K562 (cell line): ENCODE data around the gene SEPTIN8. TPM values are rescaled to one million over a fixed set of nuclear protein-coding genes. Genes with fewer than 3 reads are reported as not detected.

ENCODE experiments used
- ATAC-seq: fragments of 200-7000 bp; cut with Tn5 transposase; 3 replicates; pipeline ENCODE4 v1.9.1; 2020; ENCODE audit warnings: moderate library complexity
- BruUV-seq: library from RNA; stranded (reverse); fragments of 400-500 nt; replicated peaks from 2 replicates; lab custom pipeline; 2021; lab: Mats Ljungman, UMichigan
- CTCF ChIA-PET: fragments of 300-600 bp; formaldehyde crosslinking; extraction: SDS; loops from one replicate; lab custom pipeline; 2021; ENCODE audit warnings: low intra/inter-chr PET ratio; lab: Yijun Ruan, JAX
- POLR2A ChIA-PET: fragments of 300-600, 350-650 bp; sonication (Branson Sonifier 250); formaldehyde crosslinking; extraction: SDS; loops from one replicate; lab custom pipeline; 2021; ENCODE audit warnings: antibody characterized with exemption, inconsistent platforms; lab: Yijun Ruan, JAX
- DNase-seq, 4 experiments: peaks; one replicate each; pipeline versions ENCODE4 v3.0.0 to v3.0.0-alpha.2; 2011 to 2018; ENCODE audit warnings: low spot score in 3 of 4, mixed read lengths in 3 of 4; ENCODE audit errors: extremely low read depth in 1 of 4
- FAIRE-seq: peaks from 2 replicates; lab custom pipeline; 2011; peaks lifted over from hg19 to GRCh38; lab: Jason Lieb, UNC
- H2AFZ ChIP-seq: 2 replicates; pipeline ENCODE4 v1.6.0; 2011; ENCODE audit warnings: low read depth, low read length, control low read depth, inconsistent platforms
- H3K27ac ChIP-seq: fragments of 200-600 bp; 3 replicates; pipeline ENCODE4 v1.8.0; 2011; ENCODE audit warnings: low read depth, mild to moderate bottlenecking, control low read depth, inconsistent platforms, low read length, moderate library complexity, mixed read lengths; ENCODE audit errors: extremely low read depth
- H3K27me3 ChIP-seq, 2 experiments: fragments of 300-600 bp in 1 of 2; 2 replicates in 1 of 2; 3 replicates in 1 of 2; pipeline versions ENCODE4 v1.6.0 to v1.8.0; 2011; ENCODE audit warnings: inconsistent platforms in 2 of 2, low read length in 2 of 2, mild to moderate bottlenecking in 1 of 2, mixed read lengths in 1 of 2, moderate library complexity in 1 of 2; ENCODE audit not compliant: control insufficient read depth in 2 of 2, insufficient read depth in 2 of 2
- H3K36me3 ChIP-seq: fragments of 300-600 bp; 3 replicates; pipeline ENCODE4 v1.8.0; 2011; ENCODE audit warnings: mild to moderate bottlenecking, low read length, inconsistent platforms; ENCODE audit not compliant: control insufficient read depth, insufficient read depth
- H3K4me1 ChIP-seq, 2 experiments: fragments of 200-600 bp in 1 of 2; replicated peaks in 1 of 2; 2 replicates in 1 of 2; 3 replicates in 1 of 2; pipeline versions ENCODE4 v1.5.1 to v1.8.0; 2011; ENCODE audit warnings: inconsistent platforms in 2 of 2, low read length in 2 of 2, mild to moderate bottlenecking in 1 of 2, mixed read lengths in 1 of 2, moderate library complexity in 1 of 2; ENCODE audit not compliant: control insufficient read depth in 2 of 2, insufficient read depth in 2 of 2
- H3K4me2 ChIP-seq: 2 replicates; pipeline ENCODE4 v1.6.1; 2011; ENCODE audit warnings: low read length, control low read depth, inconsistent platforms, mixed read lengths; ENCODE audit not compliant: insufficient read depth
- H3K4me3 ChIP-seq: fragments of 200-600 bp; sonication (generic), shearing (Covaris generic); 2 replicates; pipeline ENCODE4 v1.5.1; 2016; ENCODE audit warnings: control low read depth, inconsistent platforms
- H3K79me2 ChIP-seq: fragments of 200-600 bp; 3 replicates; pipeline ENCODE4 v1.8.0; 2011; ENCODE audit warnings: low read length, inconsistent platforms; ENCODE audit not compliant: control insufficient read depth, insufficient read depth
- H3K9ac ChIP-seq, 2 experiments: 2 replicates each; pipeline versions ENCODE4 v1.6.0 to v1.6.1; 2011; ENCODE audit warnings: low read depth in 2 of 2, low read length in 2 of 2, control low read depth in 1 of 2, inconsistent platforms in 1 of 2, mild to moderate bottlenecking in 1 of 2, mixed read lengths in 1 of 2; ENCODE audit not compliant: insufficient read depth in 1 of 2
- H3K9me1 ChIP-seq: one replicate; pipeline ENCODE4 v1.6.0; 2011; ENCODE audit warnings: inconsistent platforms, mild to moderate bottlenecking, low read length, moderate library complexity; ENCODE audit not compliant: control insufficient read depth, insufficient read depth
- H3K9me3 ChIP-seq: replicated peaks from 2 replicates; pipeline ENCODE4 v1.5.1; 2011; ENCODE audit warnings: low read depth, low read length, inconsistent platforms; ENCODE audit not compliant: control insufficient read depth, insufficient read depth
- H4K20me1 ChIP-seq: replicated peaks from 2 replicates; pipeline ENCODE4 v1.6.1; 2011; ENCODE audit warnings: low read length, inconsistent platforms, mixed read lengths; ENCODE audit not compliant: control insufficient read depth, insufficient read depth
- ARID2 ChIP-seq: fragments of 450-650 bp; IDR thresholded peaks from 2 replicates; pipeline ENCODE4 v1.6.1; 2017; ENCODE audit warnings: antibody characterized with exemption, mild to moderate bottlenecking
- CEBPG ChIP-seq, 3 experiments: fragments of 200-800 bp in 1 of 3; sonication (Bioruptor generic) in 1 of 3; sonication (generic) in 1 of 3; formaldehyde crosslinking in 1 of 3; IDR thresholded peaks in 2 of 3; conservative IDR thresholded peaks in 1 of 3; 2 replicates each; pipeline versions ENCODE4 v1.6.1 to v1.8.0; 2016 to 2022; ENCODE audit warnings: missing compliant biosample characterization in 2 of 3, missing genetic modification characterization in 2 of 3, mild to moderate bottlenecking in 1 of 3, missing genetic modification reagents in 1 of 3
- HOXB6 ChIP-seq: fragments of 250-450 bp; sonication (Bioruptor Pico); IDR thresholded peaks from 2 replicates; pipeline ENCODE4 v1.5.1; 2022; ENCODE audit warnings: mild to moderate bottlenecking, borderline replicate concordance
- JUN ChIP-seq, 2 experiments: sonication (generic) in 1 of 2; formaldehyde crosslinking in 1 of 2; IDR thresholded peaks; 2 replicates each; pipeline versions ENCODE4 v1.6.1 to v1.8.0; 2012 to 2022; ENCODE audit warnings: borderline replicate concordance in 2 of 2, mild to moderate bottlenecking in 2 of 2, improper control_type of control experiment in 1 of 2, low read depth in 1 of 2, low read length in 1 of 2, missing genetic modification reagents in 1 of 2
- MCM3 ChIP-seq: fragments of 450-650 bp; IDR thresholded peaks from 2 replicates; pipeline ENCODE4 v1.6.1; 2016
- MYBL2 ChIP-seq, 2 experiments: fragments of 450-650 bp in 1 of 2; sonication (generic) in 1 of 2; formaldehyde crosslinking in 1 of 2; IDR thresholded peaks; 2 replicates each; pipeline versions ENCODE4 v1.6.1 to v1.8.1; 2017 to 2022; ENCODE audit warnings: borderline replicate concordance in 1 of 2, inconsistent platforms in 1 of 2, low read depth in 1 of 2, mild to moderate bottlenecking in 1 of 2, missing genetic modification reagents in 1 of 2, moderate library complexity in 1 of 2
- NCOA2 ChIP-seq, 2 experiments: fragments of 450-650 bp; IDR thresholded peaks; 2 replicates each; pipeline ENCODE4 v1.6.1; 2018; ENCODE audit warnings: mild to moderate bottlenecking in 2 of 2, moderate library complexity in 1 of 2; ENCODE audit not compliant: partially characterized antibody in 2 of 2
- NEUROD1 ChIP-seq: fragments of 150-350 bp; IDR thresholded peaks from 2 replicates; pipeline ENCODE4 v1.6.1; 2014; ENCODE audit warnings: borderline replicate concordance, low read length, low read depth; ENCODE audit not compliant: partially characterized antibody
- NFE2L1 ChIP-seq: fragments of 450-650 bp; IDR thresholded peaks from 2 replicates; pipeline ENCODE4 v1.6.1; 2016; ENCODE audit warnings: missing genetic modification characterization, low read depth, mild to moderate bottlenecking, missing compliant biosample characterization, moderate library complexity, borderline replicate concordance
- NRF1 ChIP-seq, 2 experiments: fragments of 450-650 bp; IDR thresholded peaks in 1 of 2; conservative IDR thresholded peaks in 1 of 2; 2 replicates each; pipeline ENCODE4 v1.6.1; 2014; ENCODE audit warnings: mild to moderate bottlenecking in 2 of 2
- POU5F1 ChIP-seq: fragments of 150-350 bp; IDR thresholded peaks from 2 replicates; pipeline ENCODE4 v1.6.1; 2014; ENCODE audit warnings: borderline replicate concordance, low read length, low read depth, mild to moderate bottlenecking; ENCODE audit not compliant: partially characterized antibody
- PPARD ChIP-seq: fragments of 250-450 bp; sonication (Bioruptor Pico); IDR thresholded peaks from 2 replicates; pipeline ENCODE4 v1.8.0; 2022; ENCODE audit warnings: inconsistent platforms, mild to moderate bottlenecking, moderate library complexity
- SNRNP70 ChIP-seq: fragments of 200-400 bp; formaldehyde crosslinking; optimal IDR thresholded peaks from 2 replicates; pipeline ENCODE3; 2017; ENCODE audit warnings: low read depth, low read length
- TAF1 ChIP-seq: IDR thresholded peaks from 2 replicates; pipeline ENCODE4 v1.6.1; 2011; ENCODE audit warnings: mild to moderate bottlenecking, low read length, moderate library complexity; ENCODE audit not compliant: insufficient read depth, control insufficient read depth, severe bottlenecking; ENCODE audit errors: extremely low read depth
- TRIM25 ChIP-seq: fragments of 450-650 bp; IDR thresholded peaks from 2 replicates; pipeline ENCODE4 v1.7.0; 2016; ENCODE audit warnings: borderline replicate concordance
- ZNF133 ChIP-seq: fragments of 250-450 bp; sonication (Bioruptor Pico); IDR thresholded peaks from 2 replicates; pipeline ENCODE4 v1.4.0; 2020; ENCODE audit warnings: mild to moderate bottlenecking
- ZNF717 ChIP-seq: fragments of 250-450 bp; sonication (Bioruptor Pico); IDR thresholded peaks from 2 replicates; pipeline ENCODE4 v1.5.0; 2021
- WGBS: fragments of 100-300 bp; shearing (Covaris generic); methylation state at CpG from one replicate; pipeline ENCODE4 v1.1.6; 2016; ENCODE audit warnings: low coverage, mixed read lengths; ENCODE audit not compliant: insufficient coverage; ENCODE audit errors: missing lambda C conversion rate; 5-methylcytosine and 5-hydroxymethylcytosine counted together
- in situ Hi-C: fragments of 300-500 bp; cut with MboI; formaldehyde crosslinking; loops from 4 replicates; pipeline ENCODE4 v1.15.0; 2018; ENCODE audit warnings: inconsistent platforms, mixed read lengths
- intact Hi-C: fragments of 100-400 bp; cut with micrococcal nuclease; formaldehyde crosslinking; loops from 2 replicates; pipeline ENCODE4 v1.14.2; 2022
- polyA plus RNA-seq, 8 experiments: library from polyadenylated mRNA; depleted of rRNA in 4 of 8; stranded (reverse) in 5 of 8; unstranded in 3 of 8; fragments of >200 nt; fragmentation: Nextera tagmentation in 2 of 8; fragmentation: Illumina TruSeq in 1 of 8; extraction: Ambion mirVana in 2 of 8; extraction: Trizol in 1 of 8; gene quantifications; 2 replicates each; pipeline versions ENCODE4 v1.2.1 to v1.2.3, GENCODE V29; 2011 to 2014; ENCODE audit warnings: inconsistent platforms in 1 of 8, missing spikeins in 1 of 8
- total RNA-seq, 7 experiments: library from RNA; depleted of rRNA in 6 of 7; stranded (reverse); fragments of >200 nt in 6 of 7; fragmentation: Illumina TruSeq in 2 of 7; extraction: Trizol in 2 of 7; gene quantifications; 2 replicates each; pipeline versions ENCODE4 v1.2.1 to v1.2.3, GENCODE V29; 2011 to 2021; ENCODE audit warnings: low replicate concordance in 1 of 7
- TF ChIP-seq, protein P1 (sequence below): fragments of 200-400 bp; formaldehyde crosslinking; IDR thresholded peaks from 2 replicates; pipeline ENCODE4 v1.6.1; 2017; ENCODE audit warnings: mild to moderate bottlenecking, low read depth, low read length, moderate library complexity

The SEPTIN8 gene
- total and polyA plus RNA-seq, 9 of the 15 experiments (the other 6 are each of a cell fraction or from before 2014, with no cell fraction given), result 19.3 to 142 (median 101) TPM

DNA sequence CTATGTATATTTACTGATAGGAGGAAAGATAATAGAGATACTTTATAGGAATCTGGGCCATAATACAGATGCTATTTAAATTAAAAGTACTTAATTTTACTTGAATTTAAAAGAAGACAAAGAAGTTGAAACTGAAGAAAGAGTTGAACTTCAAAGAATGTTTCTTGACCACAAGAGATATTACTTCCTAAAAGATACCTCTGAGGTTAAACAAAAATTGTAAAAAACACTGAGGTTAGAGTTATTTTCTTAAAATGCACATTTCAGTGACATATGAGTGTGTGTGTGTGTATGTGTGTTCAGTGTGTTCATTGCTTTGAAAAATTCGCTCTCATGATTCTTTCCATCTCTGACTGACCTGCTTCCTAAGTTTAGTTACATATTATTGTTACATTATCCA, 3.5 kb upstream of the SEPTIN8 start:
- H3K36me3 ChIP-seq, result no peaks in the 10 kb centered on the region
- in situ Hi-C loops, result loop anchor here (10.0 kb wide), 1 partner anchor 1834 kb away; no protein-coding TSS in a partner anchor
- no peak for FAIRE-seq
- CTCF ChIA-PET, result no interaction called here
- BruUV-seq, result no TSS peak
- no peak overlapping the region for H3K4me3 ChIP-seq
- H3K79me2 ChIP-seq, result peaks cover 28% of the 10 kb centered on the region
- no peak for DNase-seq
- H3K27ac ChIP-seq, result peak overlapping the region; percentile 8; the same call in 1 of the 3 replicates
- no peaks in the 10 kb centered on the region for H3K27me3 ChIP-seq
- no peak for TF ChIP-seq ARID2
- no peak for TF ChIP-seq NCOA2 (IDR thresholded peaks at IDR 0.05; ENCODE audit: partially characterized antibody in 2 of 2)
- TF ChIP-seq POU5F1, result no peak
- TF ChIP-seq ZNF133 (CRISPR knock-in tag), result no peak
- TF ChIP-seq PPARD (CRISPR knock-in tag), result no peak
- no peak for TF ChIP-seq ZNF717 (CRISPR knock-in tag)
- no peak for TF ChIP-seq SNRNP70
- TF ChIP-seq NEUROD1, result no peak
- no peak for TF ChIP-seq TRIM25
- TF ChIP-seq HOXB6 (CRISPR knock-in tag), result no peak
- no peak for TF ChIP-seq CEBPG (CRISPR knock-in tag; IDR thresholded peaks at IDR 0.05)
- TF ChIP-seq CEBPG (tag; conservative IDR thresholded peaks at IDR 0.05 in 1 of 2, IDR thresholded peaks at IDR 0.05 in 1 of 2), result no peak
- TF ChIP-seq JUN (IDR thresholded peaks at IDR 0.05; ENCODE audit: borderline replicate concordance, low read depth, low read length), result no peak
- no peak for TF ChIP-seq JUN (CRISPR knock-in tag; IDR thresholded peaks at IDR 0.05; ENCODE audit: borderline replicate concordance)
- no peak for TF ChIP-seq NRF1 (conservative IDR thresholded peaks at IDR 0.05 in 1 of 2, IDR thresholded peaks at IDR 0.05 in 1 of 2)
- TF ChIP-seq, protein P1, sequence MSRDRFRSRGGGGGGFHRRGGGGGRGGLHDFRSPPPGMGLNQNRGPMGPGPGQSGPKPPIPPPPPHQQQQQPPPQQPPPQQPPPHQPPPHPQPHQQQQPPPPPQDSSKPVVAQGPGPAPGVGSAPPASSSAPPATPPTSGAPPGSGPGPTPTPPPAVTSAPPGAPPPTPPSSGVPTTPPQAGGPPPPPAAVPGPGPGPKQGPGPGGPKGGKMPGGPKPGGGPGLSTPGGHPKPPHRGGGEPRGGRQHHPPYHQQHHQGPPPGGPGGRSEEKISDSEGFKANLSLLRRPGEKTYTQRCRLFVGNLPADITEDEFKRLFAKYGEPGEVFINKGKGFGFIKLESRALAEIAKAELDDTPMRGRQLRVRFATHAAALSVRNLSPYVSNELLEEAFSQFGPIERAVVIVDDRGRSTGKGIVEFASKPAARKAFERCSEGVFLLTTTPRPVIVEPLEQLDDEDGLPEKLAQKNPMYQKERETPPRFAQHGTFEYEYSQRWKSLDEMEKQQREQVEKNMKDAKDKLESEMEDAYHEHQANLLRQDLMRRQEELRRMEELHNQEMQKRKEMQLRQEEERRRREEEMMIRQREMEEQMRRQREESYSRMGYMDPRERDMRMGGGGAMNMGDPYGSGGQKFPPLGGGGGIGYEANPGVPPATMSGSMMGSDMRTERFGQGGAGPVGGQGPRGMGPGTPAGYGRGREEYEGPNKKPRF, result no peak
- no peak for TF ChIP-seq TAF1
- no peak for TF ChIP-seq MYBL2 (IDR thresholded peaks at IDR 0.05; ENCODE audit: low read depth)
- TF ChIP-seq MYBL2 (CRISPR knock-in tag; IDR thresholded peaks at IDR 0.05; ENCODE audit: borderline replicate concordance), result no peak
- no peak for TF ChIP-seq MCM3
- TF ChIP-seq NFE2L1 (tag), result no peak
- TF ChIP-seq, all 486 proteins: peak for 0
- intact Hi-C loops, result no loop called here
- H3K4me1 ChIP-seq, result peaks cover 23 to 37% of the 10 kb centered on the region in 2 experiments
- no peaks in the 10 kb centered on the region for H4K20me1 ChIP-seq
- no peak overlapping the region for H3K9ac ChIP-seq
- H3K9me1 ChIP-seq, result no peaks in the 10 kb centered on the region
- ATAC-seq, result no peak
- H3K4me2 ChIP-seq, result no peak overlapping the region
- H3K9me3 ChIP-seq, result no peaks in the 10 kb centered on the region
- 71% methylated on average over 1 of the region's 1 CpG for WGBS
- POLR2A ChIA-PET, result interaction anchor here (1.5 kb wide), 1 partner anchor 40 kb away, joined by 4 read pairs; no protein-coding TSS in a partner anchor
- H2AFZ ChIP-seq, result peak overlapping the region; percentile 73
